Panc1 (cell line): ENCODE measurements around the gene IZUMO4.

ENCODE experiments used
- POLR2AphosphoS5 ChIP-seq: IDR thresholded peaks from 2 replicates; pipeline ENCODE4 v1.6.1; 2012; ENCODE audit warnings: mild to moderate bottlenecking, low read depth, low read length, moderate library complexity
- TF ChIP-seq, protein P1 (sequence below): fragments of 450-650 bp; IDR thresholded peaks from 2 replicates; pipeline ENCODE4 v1.5.1; 2017; ENCODE audit warnings: mild to moderate bottlenecking

DNA sequence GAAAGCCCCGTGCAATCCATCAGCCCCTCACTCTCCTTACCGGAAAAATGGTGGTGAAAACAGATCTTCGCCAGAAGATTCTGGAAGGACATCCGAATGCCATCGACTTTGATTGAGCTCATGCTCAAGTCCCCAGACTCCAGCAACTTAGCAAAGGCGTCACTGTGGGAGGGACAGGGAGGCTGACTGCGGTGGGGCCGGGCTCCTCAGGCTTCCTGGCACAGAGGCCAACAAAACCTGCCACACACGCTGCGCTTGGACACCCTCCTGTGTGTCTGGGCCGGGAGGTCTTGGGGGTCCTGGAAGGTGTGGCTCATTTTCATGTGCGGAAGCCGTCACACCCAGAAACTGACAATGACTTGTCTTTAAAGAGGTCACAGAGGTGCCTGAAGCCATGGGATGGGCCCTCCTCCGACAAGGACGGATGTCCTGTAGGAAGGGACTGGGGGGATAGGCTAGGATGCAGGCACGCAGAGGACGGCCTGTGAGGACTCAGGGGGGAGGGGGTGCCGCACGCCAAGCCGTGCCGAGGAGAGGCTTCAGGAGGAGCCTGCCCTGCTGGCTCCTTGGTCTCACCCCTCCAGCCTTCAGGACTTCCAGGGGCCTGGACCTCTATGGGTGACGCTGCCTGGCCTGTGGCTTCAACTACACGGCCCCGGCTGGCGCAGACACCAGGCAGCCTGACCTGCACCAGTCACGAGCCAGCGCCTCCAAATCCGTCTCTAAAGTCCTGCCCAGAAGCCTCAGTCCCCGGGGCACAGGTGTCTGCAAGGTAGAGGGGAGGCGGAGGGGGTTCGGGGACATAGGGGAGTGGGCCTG is 12.5 kb downstream of the IZUMO4 start:
- TF ChIP-seq, protein P1, sequence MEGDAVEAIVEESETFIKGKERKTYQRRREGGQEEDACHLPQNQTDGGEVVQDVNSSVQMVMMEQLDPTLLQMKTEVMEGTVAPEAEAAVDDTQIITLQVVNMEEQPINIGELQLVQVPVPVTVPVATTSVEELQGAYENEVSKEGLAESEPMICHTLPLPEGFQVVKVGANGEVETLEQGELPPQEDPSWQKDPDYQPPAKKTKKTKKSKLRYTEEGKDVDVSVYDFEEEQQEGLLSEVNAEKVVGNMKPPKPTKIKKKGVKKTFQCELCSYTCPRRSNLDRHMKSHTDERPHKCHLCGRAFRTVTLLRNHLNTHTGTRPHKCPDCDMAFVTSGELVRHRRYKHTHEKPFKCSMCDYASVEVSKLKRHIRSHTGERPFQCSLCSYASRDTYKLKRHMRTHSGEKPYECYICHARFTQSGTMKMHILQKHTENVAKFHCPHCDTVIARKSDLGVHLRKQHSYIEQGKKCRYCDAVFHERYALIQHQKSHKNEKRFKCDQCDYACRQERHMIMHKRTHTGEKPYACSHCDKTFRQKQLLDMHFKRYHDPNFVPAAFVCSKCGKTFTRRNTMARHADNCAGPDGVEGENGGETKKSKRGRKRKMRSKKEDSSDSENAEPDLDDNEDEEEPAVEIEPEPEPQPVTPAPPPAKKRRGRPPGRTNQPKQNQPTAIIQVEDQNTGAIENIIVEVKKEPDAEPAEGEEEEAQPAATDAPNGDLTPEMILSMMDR, result no peak
- no peak for TF ChIP-seq POLR2AphosphoS5
